Measurements from ENCODE around the gene CHRNA9. TPM values are rescaled to one million over a fixed set of nuclear protein-coding genes. Genes with fewer than 3 reads are reported as not detected.

The CHRNA9 gene
- total and polyA plus RNA-seq, 2 experiments from 2014 or later: 0.58 to 5.7 TPM

DNA sequence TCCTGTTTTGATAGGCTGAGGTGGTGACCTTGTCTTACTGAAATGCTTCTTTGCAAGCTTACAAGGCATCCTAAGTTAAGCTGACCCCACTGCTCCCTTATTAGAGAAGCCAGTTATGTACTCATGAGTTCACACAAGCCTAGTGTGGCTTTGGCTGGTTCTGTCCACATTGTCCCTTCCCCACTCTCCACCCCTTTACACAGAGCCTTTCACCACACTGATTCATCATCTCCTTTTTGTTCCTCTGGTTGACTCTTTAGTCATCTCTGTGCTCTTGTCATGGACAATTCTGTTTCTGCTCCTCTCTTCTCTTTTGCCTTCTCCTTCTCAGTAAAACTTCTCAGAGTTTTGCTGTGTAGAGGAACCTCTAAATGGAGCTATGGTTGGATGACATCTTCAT lies 4.9 kb downstream of the CHRNA9 start:
- Histone ChIP-seq H3K4me3 (no peak overlapping the region), H3F3A (replicated peaks; ENCODE audit: low read depth) (no peaks in the 10 kb centered on the region), H3K36me3 (ENCODE audit: insufficient read depth) (no peaks in the 10 kb centered on the region), H3K79me2 (replicated peaks; ENCODE audit: insufficient read depth) (no peaks in the 10 kb centered on the region), H3K27me3 (ENCODE audit: insufficient read depth) (no peaks in the 10 kb centered on the region), H3K4me1 (ENCODE audit: insufficient read depth) (peaks cover 18% of the 10 kb centered on the region), H3K4me2 (no peak overlapping the region), H3K27ac (ENCODE audit: low read depth) (no peak overlapping the region), H2AFZ (no peak overlapping the region), H3K9me2 (ENCODE audit: insufficient read depth) (peaks cover 18% of the 10 kb centered on the region), H4K20me1 (replicated peaks; ENCODE audit: insufficient read depth) (no peaks in the 10 kb centered on the region)
- Mint-ChIP-seq H3K4me3 (no peak overlapping the region), H3K27me3 (ENCODE audit: insufficient read depth, low read depth, poor library complexity) (peaks cover 12% of the 10 kb centered on the region), H3K4me1 (peaks cover 20% of the 10 kb centered on the region), H3K9me3 (no peaks in the 10 kb centered on the region; the same call in 1 of the 3 replicates), H3K36me3 (ENCODE audit: low read depth) (peaks cover 6% of the 10 kb centered on the region; the same call in 2 of the 3 replicates), H3K27ac (no peak overlapping the region)
- ATAC-seq: no peak
- TF ChIP-seq ZNF331 (CRISPR knock-in tag; IDR thresholded peaks at IDR 0.05; ENCODE audit: low read depth) (no peak), POLR2AphosphoS5 (IDR thresholded peaks at IDR 0.05; ENCODE audit: low read depth) (no peak), ETS1 (IDR thresholded peaks at IDR 0.05) (no peak), JUNB (IDR thresholded peaks at IDR 0.05; ENCODE audit: unreplicated experiment) (no peak), EZH2 (IDR thresholded peaks at IDR 0.05; ENCODE audit: low read depth, unreplicated experiment) (no peak), CREB1 (CRISPR knock-in tag; IDR thresholded peaks at IDR 0.05; ENCODE audit: low read depth) (no peak), NANOG (IDR thresholded peaks at IDR 0.05; ENCODE audit: borderline replicate concordance) (no peak), EZH2phosphoT487 (IDR thresholded peaks at IDR 0.05; ENCODE audit: unreplicated experiment) (no peak), STAT1 (IDR thresholded peaks at IDR 0.05; ENCODE audit: unreplicated experiment) (no peak), REST (IDR thresholded peaks at IDR 0.05; ENCODE audit: unreplicated experiment) (no peak), ZNF114 (CRISPR knock-in tag; IDR thresholded peaks at IDR 0.05) (no peak)
- TF ChIP-seq, protein P1, sequence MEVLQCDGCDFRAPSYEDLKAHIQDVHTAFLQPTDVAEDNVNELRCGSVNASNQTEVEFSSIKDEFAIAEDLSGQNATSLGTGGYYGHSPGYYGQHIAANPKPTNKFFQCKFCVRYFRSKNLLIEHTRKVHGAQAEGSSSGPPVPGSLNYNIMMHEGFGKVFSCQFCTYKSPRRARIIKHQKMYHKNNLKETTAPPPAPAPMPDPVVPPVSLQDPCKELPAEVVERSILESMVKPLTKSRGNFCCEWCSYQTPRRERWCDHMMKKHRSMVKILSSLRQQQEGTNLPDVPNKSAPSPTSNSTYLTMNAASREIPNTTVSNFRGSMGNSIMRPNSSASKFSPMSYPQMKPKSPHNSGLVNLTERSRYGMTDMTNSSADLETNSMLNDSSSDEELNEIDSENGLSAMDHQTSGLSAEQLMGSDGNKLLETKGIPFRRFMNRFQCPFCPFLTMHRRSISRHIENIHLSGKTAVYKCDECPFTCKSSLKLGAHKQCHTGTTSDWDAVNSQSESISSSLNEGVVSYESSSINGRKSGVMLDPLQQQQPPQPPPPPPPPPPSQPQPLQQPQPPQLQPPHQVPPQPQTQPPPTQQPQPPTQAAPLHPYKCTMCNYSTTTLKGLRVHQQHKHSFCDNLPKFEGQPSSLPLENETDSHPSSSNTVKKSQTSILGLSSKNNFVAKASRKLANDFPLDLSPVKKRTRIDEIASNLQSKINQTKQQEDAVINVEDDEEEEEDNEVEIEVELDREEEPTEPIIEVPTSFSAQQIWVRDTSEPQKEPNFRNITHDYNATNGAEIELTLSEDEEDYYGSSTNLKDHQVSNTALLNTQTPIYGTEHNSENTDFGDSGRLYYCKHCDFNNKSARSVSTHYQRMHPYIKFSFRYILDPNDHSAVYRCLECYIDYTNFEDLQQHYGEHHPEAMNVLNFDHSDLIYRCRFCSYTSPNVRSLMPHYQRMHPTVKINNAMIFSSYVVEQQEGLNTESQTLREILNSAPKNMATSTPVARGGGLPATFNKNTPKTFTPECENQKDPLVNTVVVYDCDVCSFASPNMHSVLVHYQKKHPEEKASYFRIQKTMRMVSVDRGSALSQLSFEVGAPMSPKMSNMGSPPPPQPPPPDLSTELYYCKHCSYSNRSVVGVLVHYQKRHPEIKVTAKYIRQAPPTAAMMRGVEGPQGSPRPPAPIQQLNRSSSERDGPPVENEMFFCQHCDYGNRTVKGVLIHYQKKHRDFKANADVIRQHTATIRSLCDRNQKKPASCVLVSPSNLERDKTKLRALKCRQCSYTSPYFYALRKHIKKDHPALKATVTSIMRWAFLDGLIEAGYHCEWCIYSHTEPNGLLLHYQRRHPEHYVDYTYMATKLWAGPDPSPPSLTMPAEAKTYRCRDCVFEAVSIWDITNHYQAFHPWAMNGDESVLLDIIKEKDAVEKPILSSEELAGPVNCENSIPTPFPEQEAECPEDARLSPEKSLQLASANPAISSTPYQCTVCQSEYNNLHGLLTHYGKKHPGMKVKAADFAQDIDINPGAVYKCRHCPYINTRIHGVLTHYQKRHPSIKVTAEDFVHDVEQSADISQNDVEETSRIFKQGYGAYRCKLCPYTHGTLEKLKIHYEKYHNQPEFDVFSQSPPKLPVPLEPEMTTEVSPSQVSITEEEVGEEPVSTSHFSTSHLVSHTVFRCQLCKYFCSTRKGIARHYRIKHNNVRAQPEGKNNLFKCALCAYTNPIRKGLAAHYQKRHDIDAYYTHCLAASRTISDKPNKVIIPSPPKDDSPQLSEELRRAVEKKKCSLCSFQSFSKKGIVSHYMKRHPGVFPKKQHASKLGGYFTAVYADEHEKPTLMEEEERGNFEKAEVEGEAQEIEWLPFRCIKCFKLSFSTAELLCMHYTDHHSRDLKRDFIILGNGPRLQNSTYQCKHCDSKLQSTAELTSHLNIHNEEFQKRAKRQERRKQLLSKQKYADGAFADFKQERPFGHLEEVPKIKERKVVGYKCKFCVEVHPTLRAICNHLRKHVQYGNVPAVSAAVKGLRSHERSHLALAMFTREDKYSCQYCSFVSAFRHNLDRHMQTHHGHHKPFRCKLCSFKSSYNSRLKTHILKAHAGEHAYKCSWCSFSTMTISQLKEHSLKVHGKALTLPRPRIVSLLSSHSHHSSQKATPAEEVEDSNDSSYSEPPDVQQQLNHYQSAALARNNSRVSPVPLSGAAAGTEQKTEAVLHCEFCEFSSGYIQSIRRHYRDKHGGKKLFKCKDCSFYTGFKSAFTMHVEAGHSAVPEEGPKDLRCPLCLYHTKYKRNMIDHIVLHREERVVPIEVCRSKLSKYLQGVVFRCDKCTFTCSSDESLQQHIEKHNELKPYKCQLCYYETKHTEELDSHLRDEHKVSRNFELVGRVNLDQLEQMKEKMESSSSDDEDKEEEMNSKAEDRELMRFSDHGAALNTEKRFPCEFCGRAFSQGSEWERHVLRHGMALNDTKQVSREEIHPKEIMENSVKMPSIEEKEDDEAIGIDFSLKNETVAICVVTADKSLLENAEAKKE (CRISPR knock-in tag; IDR thresholded peaks at IDR 0.05): no peak
- TF ChIP-seq, protein P2, sequence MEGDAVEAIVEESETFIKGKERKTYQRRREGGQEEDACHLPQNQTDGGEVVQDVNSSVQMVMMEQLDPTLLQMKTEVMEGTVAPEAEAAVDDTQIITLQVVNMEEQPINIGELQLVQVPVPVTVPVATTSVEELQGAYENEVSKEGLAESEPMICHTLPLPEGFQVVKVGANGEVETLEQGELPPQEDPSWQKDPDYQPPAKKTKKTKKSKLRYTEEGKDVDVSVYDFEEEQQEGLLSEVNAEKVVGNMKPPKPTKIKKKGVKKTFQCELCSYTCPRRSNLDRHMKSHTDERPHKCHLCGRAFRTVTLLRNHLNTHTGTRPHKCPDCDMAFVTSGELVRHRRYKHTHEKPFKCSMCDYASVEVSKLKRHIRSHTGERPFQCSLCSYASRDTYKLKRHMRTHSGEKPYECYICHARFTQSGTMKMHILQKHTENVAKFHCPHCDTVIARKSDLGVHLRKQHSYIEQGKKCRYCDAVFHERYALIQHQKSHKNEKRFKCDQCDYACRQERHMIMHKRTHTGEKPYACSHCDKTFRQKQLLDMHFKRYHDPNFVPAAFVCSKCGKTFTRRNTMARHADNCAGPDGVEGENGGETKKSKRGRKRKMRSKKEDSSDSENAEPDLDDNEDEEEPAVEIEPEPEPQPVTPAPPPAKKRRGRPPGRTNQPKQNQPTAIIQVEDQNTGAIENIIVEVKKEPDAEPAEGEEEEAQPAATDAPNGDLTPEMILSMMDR (conservative IDR thresholded peaks at IDR 0.05; ENCODE audit: low read depth in 2 of 2): no peak
- no peak for DNase-seq (ENCODE audit: low spot score)
